Fibroblast of peridontal ligament (primary cell): ENCODE measurements around the gene CCBE1.

Source experiments
- DNase-seq: peaks from one replicate; pipeline ENCODE4 v3.0.0-alpha.2; 2010; ENCODE audit errors: extremely low read depth

Gene CCBE1

GRCh38 chr18:59454909-59455727 lies 242.1 kb downstream of the CCBE1 start:
- DNase-seq: no peak

DNA sequence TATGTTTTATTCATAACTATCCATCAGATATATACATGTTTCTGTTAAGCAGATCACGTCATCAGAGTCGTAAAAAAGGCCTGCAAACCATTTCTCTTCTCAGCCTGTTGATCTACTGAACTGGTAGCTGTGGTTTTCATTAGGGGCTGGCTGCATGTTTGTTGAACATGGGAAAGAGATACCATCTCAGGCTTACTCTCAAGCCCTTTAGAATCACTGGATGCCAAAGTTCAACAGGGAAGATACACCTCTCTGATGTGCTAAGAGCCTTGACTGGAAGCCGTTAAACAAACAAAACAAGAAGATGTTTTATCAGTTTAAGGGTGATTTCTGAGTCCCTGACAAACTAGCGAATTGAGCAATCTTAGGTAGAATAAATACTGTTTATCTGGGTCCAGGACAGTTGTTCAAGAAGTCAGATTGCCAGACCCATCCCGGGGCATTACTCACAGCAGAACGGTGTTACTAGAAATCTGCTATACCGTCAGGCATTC lies 243.7 kb downstream of the CCBE1 start:
- no peak for DNase-seq

- no peak for DNase-seq
Measured at GRCh38 chr18:59451963-59452362, 245.3 kb downstream of the CCBE1 start.

- no peak for DNase-seq
Measured at GRCh38 chr18:59451073-59451472, 246.2 kb downstream of the CCBE1 start.

GRCh38 chr18:59448546-59448945 lies 248.7 kb downstream of the CCBE1 start:
- DNase-seq: peak; percentile 77

- peak; percentile 56 for DNase-seq
Measured at GRCh38 chr18:59446012-59446411, 251.2 kb downstream of the CCBE1 start.

- DNase-seq: no peak
Measured at GRCh38 chr18:59437851-59438569, 259.2 kb downstream of the CCBE1 start.

GRCh38 chr18:59432803-59433597 lies 264.2 kb downstream of the CCBE1 start:
- peak; percentile 76 for DNase-seq

DNA sequence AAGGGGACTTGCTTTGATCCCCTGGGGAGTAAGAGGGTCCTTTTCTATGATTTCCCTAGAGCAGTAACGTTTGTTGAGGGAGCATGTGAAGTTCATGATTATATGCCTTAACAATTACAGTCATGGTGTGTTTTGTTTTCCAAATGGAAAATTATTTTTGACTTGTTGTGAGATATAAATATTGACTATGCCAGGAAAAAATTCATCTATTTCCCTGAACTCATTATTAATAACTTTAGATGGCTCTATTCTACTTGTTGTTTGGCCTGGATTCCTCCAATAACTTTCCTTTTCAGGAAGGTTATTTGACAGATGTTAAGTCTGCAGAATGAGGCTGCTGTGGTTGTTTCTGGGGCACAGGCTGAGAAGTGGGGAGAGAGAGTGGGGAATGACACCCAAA lies 266.1 kb downstream of the CCBE1 start:
- no peak for DNase-seq

DNA sequence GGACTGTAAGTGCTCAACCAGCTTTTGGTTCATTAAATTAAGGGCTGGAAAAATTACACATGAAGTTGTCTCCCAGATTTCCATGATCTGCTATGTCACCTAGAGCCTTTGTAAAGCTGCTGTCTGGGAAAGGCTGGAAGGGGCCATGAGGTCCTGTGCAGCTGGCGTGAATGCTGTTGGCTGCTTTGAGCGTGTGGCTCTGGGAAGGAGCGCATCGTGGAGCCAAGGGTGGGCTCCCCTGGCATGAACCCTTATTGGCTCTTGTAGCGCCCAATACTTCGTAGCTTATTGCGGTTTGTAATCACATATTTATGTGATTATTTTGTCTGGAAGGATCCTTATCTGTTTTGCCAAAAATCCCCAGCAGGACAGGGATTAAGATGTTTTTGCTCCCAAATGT lies 267.6 kb downstream of the CCBE1 start:
- no peak for DNase-seq

DNA sequence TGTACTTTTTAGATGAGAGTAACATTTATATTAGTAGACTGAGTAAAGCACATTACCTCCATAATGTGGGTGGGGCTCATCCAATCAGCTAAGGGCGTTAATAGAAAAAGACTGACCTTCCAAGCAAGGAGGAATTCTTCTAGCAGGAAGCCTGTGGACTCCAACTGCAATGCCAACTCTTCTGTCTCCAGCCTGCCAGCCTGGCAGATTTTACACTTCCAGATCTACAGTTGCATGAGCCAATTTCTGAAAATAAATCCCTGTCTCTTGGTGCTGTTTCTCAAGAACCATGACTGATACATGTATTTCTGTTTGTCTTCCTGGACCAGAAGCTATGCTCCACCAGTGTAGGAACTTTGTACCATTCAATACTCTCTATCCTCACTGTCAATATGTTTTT lies 269.2 kb downstream of the CCBE1 start:
- DNase-seq: no peak

DNA sequence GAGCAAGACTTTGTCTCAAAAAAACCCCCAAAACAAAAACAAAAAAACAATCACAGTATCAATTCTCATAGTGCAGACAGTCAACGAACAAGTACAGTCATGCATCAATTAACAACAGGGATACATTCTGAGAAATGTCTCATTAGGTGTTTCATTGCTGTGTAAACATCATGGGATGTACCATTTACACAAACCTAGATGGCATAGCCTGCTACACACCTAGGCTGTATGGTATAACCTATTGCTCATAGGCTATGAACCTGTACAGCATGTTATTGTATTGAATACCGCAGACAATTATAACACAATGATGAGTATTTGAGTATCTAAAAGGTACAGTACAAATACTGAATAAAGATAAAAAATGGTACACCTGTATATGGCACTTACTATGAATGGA lies 270.4 kb downstream of the CCBE1 start:
- no peak for DNase-seq

- peak; percentile 68 for DNase-seq
Measured at GRCh38 chr18:59423259-59423658, 274.0 kb downstream of the CCBE1 start.

DNA sequence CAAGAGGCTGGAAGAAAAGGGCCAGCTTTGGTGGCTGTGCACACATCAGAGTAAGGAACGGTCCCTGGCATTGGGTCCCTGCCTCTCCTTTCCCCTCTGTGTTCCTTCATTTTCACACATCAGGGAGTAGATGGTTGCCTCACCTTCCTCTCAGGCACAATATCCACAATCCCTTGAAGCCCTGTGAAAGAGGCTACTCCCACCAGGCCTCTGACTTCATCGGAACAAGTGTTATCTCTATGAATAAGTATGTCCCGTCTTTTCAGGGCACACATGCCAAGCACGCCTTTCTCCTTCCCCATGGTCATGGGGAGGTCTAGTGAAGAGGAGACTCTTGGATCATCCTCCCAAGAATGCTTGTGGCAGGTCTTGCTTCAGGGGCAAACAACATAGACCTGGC lies 277.0 kb downstream of the CCBE1 start:
- no peak for DNase-seq

DNA sequence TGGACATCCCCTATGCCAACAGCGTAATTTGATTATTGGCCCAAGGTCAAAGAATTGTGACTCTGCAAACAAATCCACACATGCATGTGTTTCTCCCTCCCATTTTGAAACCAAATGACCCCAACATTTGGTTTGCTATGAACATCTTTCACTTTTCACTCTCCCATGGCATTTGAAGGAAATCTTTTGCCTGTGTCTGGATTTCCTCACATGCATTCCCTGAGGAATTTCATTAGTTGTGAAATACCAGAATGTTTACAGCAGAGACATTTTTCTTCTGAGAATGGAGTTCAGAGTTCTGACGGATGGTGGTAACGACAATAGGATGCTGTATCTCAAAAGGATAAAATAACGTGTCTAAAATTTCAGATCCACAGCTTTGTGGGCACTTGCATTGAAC lies 277.8 kb downstream of the CCBE1 start:
- peak; percentile 98 for DNase-seq

DNA sequence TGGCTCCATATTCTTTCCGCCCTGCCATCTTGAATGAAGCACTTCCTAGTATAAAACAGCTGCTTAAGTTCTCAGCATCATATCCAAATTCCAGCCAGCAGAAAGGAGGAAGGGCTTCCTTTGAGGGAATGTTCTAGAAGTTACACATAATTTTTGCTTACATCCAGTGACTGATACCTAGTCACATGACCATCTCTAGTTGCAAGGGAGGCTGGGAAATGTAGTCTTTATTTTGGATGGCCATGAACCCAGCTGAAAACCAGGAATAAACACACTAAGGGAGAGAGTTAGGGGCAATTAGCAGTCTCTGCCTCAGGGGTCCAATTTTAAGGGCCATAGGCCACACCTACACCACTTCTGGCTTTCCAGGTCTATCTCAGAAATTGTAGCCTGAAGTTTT lies 280.4 kb downstream of the CCBE1 start:
- no peak for DNase-seq

- no peak for DNase-seq
Measured at GRCh38 chr18:59414111-59414653, 283.0 kb downstream of the CCBE1 start.

DNA sequence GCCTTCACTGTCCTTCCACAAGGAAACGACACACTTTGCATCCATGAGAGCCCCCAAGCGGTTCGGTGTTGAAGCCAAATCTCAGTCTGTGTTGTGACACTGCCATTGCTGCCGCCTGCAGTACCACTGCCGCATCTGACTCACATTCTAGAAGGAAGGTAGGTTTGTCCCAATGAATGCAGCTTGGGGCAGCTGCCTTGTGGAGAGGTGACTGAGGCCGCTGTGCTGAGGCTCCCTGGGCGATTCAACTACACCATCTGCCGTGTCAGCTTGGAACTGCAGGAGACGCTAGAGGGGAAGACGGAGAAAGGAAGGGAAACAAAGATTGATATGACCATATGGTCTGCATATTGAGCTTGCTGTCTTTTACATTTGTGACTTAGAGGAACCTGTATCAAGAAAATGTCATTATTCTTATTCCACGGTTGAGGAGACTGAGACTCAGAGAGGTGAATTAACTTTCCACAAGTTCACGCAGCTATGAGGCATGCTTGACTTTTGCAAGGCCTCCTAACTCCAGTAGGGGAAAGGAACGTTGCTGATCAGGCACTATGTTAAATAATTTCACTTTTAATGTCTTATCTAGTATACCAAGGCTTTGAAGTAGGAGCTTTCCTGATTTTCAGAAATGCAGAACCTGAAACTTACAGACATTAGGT lies 294.7 kb downstream of the CCBE1 start:
- peak; percentile 73 for DNase-seq

- no peak for DNase-seq
Measured at GRCh38 chr18:59400407-59400806, 296.8 kb downstream of the CCBE1 start.

GRCh38 chr18:59395226-59396175 lies 301.7 kb downstream of the CCBE1 start:
- DNase-seq: no peak
